SU-DHL-6 (cell line): ENCODE results near the gene RAD51B.

Experiments used
- EZH2phosphoT487 ChIP-seq: fragments of 200-600 bp; sonication (generic), shearing (Covaris generic); conservative IDR thresholded peaks from 2 replicates; pipeline ENCODE4 v1.6.1; 2018; ENCODE audit warnings: mild to moderate bottlenecking, antibody characterized with exemption, low read length, moderate library complexity, mixed read lengths
- TF ChIP-seq, protein P1 (sequence below): fragments of 200-600 bp; sonication (generic); IDR thresholded peaks from one replicate; pipeline ENCODE4 v1.5.1; 2017; ENCODE audit warnings: antibody characterized with exemption, mild to moderate bottlenecking, low read length, moderate library complexity; ENCODE audit not compliant: insufficient read depth, poor library complexity, severe bottlenecking

DNA sequence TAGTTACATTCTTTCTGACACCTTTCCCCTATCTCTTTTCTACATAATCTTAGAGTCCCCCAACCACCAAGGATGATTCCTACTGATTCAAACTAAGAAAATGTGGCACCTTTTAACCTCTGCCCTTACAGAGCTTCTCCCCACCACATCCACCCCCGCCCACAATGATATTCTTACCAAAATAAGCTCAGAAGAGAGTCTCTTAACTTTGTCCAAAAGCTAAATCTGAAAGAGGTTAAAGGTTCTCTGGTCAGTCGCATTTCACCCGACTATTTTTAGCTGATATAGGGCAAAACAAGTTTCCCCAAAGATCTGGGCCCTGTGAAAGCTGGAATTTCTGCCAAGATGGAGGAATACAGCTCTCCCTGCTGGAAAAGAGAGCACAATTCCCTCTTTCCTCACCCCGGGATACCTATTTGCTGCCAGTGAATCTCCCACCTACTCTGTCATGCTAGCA lies 844.7 kb downstream of the RAD51B start:
- TF ChIP-seq, protein P1, sequence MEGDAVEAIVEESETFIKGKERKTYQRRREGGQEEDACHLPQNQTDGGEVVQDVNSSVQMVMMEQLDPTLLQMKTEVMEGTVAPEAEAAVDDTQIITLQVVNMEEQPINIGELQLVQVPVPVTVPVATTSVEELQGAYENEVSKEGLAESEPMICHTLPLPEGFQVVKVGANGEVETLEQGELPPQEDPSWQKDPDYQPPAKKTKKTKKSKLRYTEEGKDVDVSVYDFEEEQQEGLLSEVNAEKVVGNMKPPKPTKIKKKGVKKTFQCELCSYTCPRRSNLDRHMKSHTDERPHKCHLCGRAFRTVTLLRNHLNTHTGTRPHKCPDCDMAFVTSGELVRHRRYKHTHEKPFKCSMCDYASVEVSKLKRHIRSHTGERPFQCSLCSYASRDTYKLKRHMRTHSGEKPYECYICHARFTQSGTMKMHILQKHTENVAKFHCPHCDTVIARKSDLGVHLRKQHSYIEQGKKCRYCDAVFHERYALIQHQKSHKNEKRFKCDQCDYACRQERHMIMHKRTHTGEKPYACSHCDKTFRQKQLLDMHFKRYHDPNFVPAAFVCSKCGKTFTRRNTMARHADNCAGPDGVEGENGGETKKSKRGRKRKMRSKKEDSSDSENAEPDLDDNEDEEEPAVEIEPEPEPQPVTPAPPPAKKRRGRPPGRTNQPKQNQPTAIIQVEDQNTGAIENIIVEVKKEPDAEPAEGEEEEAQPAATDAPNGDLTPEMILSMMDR: no peak
- TF ChIP-seq EZH2phosphoT487: no peak
